ENCODE results near the gene HSPA1A. TPM values are rescaled to one million over a fixed set of nuclear protein-coding genes. Genes with fewer than 3 reads are reported as not detected.
"Not testable (repeated sequence)": the region's sequence is repeated elsewhere in the genome, so short reads cannot be mapped to it uniquely, and the experiment has no call there.

Gene HSPA1A
- total RNA-seq, 4 donors from 2014 or later: 85.8 to 205 (median 111) TPM

DNA sequence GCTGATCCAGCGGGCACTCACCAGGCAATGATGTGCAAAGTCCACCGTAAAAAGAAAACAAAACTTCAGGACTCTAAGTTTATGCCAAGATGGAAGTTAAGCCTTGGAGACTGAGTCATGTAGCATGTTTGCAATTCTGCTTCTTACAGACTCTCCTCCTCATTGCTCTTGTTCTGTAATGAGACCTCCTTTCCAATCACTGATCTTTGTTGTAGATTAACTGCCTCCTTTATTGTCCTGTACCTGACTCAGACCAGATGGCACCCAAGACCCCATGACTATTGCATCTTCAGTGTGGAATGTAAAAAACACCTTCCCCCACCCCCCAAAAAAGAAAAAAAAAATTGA is 36.1 kb downstream of the HSPA1A start:
- intact Hi-C loops (cut with DNase I; ENCODE audit: low total_unique reads) (no loop called here), in situ Hi-C loops (cut with MboI; ENCODE audit: low sequenced_read_pairs in 4 of 4) (loop anchor here in 1 of 4 donors (25.0 kb wide), 1 partner anchor 1436 kb away; the partner anchor contains the start of genes B3GALT4, PFDN6, RGL2 and WDR46)
- Histone ChIP-seq H3K27ac (no peak overlapping the region), H3K4me3 (no peak overlapping the region), H3K9me3 (no peaks in the 10 kb centered on the region), H3K27me3 (no peaks in the 10 kb centered on the region), H3K4me1 (no peaks in the 10 kb centered on the region), H3K36me3 (peaks cover 0 to under 1% of the 10 kb centered on the region in 2 donors)
- DNase-seq: no peak
- TF ChIP-seq POLR2A (IDR thresholded peaks at IDR 0.05): no peak
- no peak for TF ChIP-seq CTCF (IDR thresholded peaks at IDR 0.05 in 4 of 5, conservative IDR thresholded peaks at IDR 0.05 in 1 of 5)
- ATAC-seq: no peak

DNA sequence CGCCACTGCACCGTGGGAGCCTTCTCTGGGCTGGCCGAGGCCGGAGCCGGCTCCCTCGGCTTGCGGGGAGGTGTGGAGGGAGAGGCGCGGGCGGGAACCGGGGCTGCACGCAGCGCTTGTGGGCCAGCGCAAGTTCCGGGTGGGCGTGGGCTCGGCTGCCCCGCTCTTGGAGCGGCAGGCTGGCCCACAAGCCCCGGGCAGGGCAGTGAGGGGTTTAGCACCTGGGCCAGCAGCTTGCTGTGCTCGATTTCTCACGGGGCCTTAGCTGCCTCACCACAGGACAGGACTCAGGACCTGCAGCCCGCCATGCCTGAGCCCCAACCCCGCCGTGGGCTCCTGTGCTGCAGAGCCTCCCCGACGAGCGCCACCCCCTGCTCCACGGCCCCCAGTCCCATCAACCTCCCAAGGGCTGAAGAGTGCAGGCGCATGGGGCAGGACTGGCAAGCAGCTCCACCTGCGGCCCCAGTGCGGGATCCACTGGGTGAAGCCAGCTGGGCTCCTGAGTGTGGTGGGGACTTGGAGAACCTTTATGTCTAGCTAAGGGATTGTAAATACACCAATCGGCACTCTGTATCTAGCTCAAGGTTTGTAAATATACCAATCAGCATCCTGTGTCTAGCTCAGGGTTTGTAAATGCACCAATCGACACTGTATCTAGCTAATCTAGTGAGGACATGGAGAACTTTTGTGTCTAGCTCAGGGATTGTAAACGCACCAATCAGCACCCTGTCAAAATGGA is 36.8 kb downstream of the HSPA1A start:
- H3K4me1 ChIP-seq; ATAC-seq; H3K4me3 ChIP-seq; H3K27ac ChIP-seq; H3K27me3 ChIP-seq; H3K36me3 ChIP-seq; DNase-seq; H3K9me3 ChIP-seq; intact Hi-C loops (cut with DNase I; ENCODE audit: low total_unique reads): not testable (repeated sequence)
- in situ Hi-C loops (cut with MboI; ENCODE audit: low sequenced_read_pairs in 4 of 4): loop anchor here in 1 of 4 donors (25.0 kb wide), 1 partner anchor 1435 kb away; the partner anchor contains the start of genes B3GALT4, PFDN6, RGL2 and WDR46

- peaks cover 0 to 47% of the 10 kb centered on the region in 2 donors for H3K36me3 ChIP-seq
- DNase-seq; ATAC-seq; H3K9me3 ChIP-seq; H3K27ac ChIP-seq; intact Hi-C loops (cut with DNase I; ENCODE audit: low total_unique reads); H3K27me3 ChIP-seq; H3K4me1 ChIP-seq; H3K4me3 ChIP-seq: not testable (repeated sequence)
- in situ Hi-C loops (cut with MboI; ENCODE audit: low sequenced_read_pairs in 4 of 4): loop anchor here in 1 of 4 donors (25.0 kb wide), 1 partner anchor 1430 kb away; the partner anchor contains the start of genes B3GALT4, PFDN6, RGL2 and WDR46
Measured at GRCh38 chr6:31857774-31858173, 42.4 kb downstream of the HSPA1A start.

GRCh38 chr6:31858707-31859106 is 43.4 kb downstream of the HSPA1A start:
- peaks cover 13 to 15% of the 10 kb centered on the region in 2 donors for H3K4me1 ChIP-seq
- H3K9me3 ChIP-seq: no peaks in the 10 kb centered on the region
- DNase-seq (no peak), ATAC-seq (no peak)
- no peak for TF ChIP-seq POLR2A (IDR thresholded peaks at IDR 0.05)
- TF ChIP-seq CTCF (IDR thresholded peaks at IDR 0.05 in 4 of 5, conservative IDR thresholded peaks at IDR 0.05 in 1 of 5): no peak
- in situ Hi-C loops (cut with MboI; ENCODE audit: low sequenced_read_pairs in 4 of 4) (loop anchor here in 1 of 4 donors (25.0 kb wide), 1 partner anchor 1429 kb away; the partner anchor contains the start of genes B3GALT4, PFDN6, RGL2 and WDR46), intact Hi-C loops (cut with DNase I; ENCODE audit: low total_unique reads) (no loop called here)
- no peak overlapping the region for H3K4me3 ChIP-seq
- peaks cover 0 to 47% of the 10 kb centered on the region in 2 donors for H3K36me3 ChIP-seq
- no peaks in the 10 kb centered on the region for H3K27me3 ChIP-seq
- H3K27ac ChIP-seq: no peak overlapping the region

GRCh38 chr6:31859923-31860322 is 44.6 kb downstream of the HSPA1A start:
- no peak for DNase-seq
- Histone ChIP-seq H3K27ac (no peak overlapping the region), H3K4me3 (no peak overlapping the region), H3K4me1 (peaks cover 20 to 22% of the 10 kb centered on the region in 2 donors), H3K27me3 (no peaks in the 10 kb centered on the region), H3K36me3 (peaks cover 0 to 47% of the 10 kb centered on the region in 2 donors), H3K9me3 (no peaks in the 10 kb centered on the region)
- TF ChIP-seq POLR2A (IDR thresholded peaks at IDR 0.05) (no peak), CTCF (IDR thresholded peaks at IDR 0.05 in 4 of 5, conservative IDR thresholded peaks at IDR 0.05 in 1 of 5) (no peak)
- intact Hi-C loops (cut with DNase I; ENCODE audit: low total_unique reads): loop anchor here (5.0 to 10.0 kb wide), 2 partner anchors 85 to 313 kb away; partner anchors contain the start of genes ATP6V1G2, NFKBIL1 and VWA7
- ATAC-seq: no peak
- in situ Hi-C loops (cut with MboI; ENCODE audit: low sequenced_read_pairs in 4 of 4): loop anchor here in 1 of 4 donors (25.0 kb wide), 1 partner anchor 1427 kb away; the partner anchor contains the start of genes B3GALT4, PFDN6, RGL2 and WDR46

All from gastrocnemius medialis (tissue), 4 donors.